HG03064 (cell line): ENCODE data around the gene CAMTA1.
"Not testable (repeated sequence)": the region's sequence is repeated elsewhere in the genome, so short reads cannot be mapped to it uniquely, and the experiment has no call there.

Experiments
- ATAC-seq: cut with Tn5 transposase; IDR thresholded peaks from one replicate; pipeline ENCODE4 v1.9.1; 2021; ENCODE audit warnings: low read depth; ENCODE audit not compliant: unreplicated experiment

The CAMTA1 gene

DNA sequence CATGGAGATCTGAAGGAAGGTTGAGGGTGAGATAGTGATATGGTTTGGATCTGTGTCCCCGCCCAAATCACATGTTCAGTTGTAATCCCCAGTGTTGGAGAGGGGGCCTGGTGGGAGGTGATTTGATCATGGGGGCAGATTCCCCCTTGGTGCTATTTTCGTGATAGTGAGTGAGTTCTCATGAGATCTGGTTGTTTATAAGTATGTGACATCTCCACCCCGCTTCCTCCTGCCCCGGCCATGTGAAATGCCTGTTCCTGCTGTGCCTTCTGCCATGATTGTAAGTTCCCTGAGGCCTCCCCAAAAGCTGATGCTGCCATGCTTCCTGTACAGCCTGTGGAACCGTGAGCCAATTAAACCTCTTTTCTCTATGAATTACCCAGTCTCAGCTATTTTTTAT lies 533.9 kb downstream of the CAMTA1 start:
- ATAC-seq, result no peak

- no peak for ATAC-seq
Measured at GRCh38 chr1:7320661-7321060, 535.4 kb downstream of the CAMTA1 start.

- no peak for ATAC-seq
Measured at GRCh38 chr1:7322283-7322785, 537.1 kb downstream of the CAMTA1 start.

DNA sequence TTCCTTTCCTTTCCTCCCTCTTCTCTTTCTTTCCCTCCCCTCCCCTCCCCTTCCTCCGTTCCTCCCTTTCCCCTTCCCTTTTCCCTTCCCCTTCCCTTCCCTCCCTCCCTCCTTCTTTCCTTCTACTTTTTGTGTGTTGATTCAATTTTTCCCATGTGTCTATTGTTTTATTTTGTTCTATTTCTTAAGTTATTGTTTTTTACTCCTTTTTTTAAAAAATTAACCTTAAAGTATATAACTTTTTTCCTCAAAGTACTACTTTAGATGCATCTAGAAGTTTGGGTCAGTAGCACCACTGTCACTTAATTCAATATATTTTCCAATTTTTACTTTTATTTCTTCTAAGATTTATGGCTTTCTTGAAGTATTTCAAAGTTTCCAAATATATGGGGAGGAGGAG lies 537.7 kb downstream of the CAMTA1 start:
- ATAC-seq, result no peak

DNA sequence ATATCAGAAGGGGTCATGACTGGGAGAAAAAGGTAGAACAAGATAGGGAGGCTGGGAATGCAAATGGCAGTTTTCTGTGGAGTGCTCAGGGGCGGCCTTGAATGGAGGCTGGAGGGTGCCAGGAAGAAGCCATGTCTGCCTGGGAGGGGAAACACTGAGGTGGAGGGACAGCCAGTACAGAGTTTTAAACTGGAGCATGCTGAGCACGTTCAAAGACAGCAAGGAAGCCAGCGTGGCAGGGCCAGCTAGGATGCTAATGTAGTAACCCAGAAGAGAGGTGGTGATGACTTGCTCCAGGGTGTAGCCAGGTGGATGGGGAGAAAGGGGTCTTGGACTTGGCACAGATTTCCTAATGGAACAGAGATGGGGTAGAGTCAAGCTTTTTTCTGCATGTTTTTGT lies 540.0 kb downstream of the CAMTA1 start:
- no peak for ATAC-seq

DNA sequence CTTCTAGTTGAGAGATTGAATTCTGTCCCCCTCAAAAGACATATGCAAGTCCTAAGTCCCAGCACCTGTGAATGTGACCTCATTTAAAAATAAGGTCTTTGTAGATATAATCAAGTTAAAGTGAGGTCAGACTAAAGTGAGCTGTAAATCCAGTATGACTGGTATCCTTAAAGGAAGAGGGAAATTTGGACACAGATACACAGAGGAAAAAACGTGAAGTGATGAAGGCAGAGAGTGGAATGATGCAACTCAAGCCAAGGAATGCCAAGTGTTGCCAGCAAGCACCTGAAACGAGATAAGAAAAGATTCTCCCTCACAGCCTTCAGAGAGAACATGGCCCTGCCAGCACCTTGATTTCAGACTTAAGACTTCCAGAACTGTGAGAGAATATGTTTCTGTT lies 541.1 kb downstream of the CAMTA1 start:
- ATAC-seq, result no peak

DNA sequence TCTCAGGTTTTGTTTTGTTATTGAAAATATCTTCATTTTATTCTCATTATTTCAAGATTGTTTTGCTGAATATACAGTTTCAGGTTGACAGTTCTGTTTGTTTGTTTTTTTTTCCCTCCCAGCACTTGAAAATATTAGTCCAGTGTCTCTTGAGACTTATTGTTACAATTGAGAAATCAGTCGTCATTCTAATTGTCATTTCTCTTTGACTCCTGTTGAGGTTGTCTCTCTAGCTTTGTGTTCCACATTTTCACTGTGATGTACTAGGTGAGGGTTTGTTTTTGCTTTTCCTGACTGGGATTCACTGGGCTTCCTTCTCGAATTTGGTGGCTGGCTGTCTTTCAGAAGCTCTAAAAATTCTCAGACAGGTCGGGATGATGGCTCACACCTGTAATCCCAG lies 542.6 kb downstream of the CAMTA1 start:
- no peak for ATAC-seq

GRCh38 chr1:7329868-7330615 lies 544.8 kb downstream of the CAMTA1 start:
- no peak for ATAC-seq

DNA sequence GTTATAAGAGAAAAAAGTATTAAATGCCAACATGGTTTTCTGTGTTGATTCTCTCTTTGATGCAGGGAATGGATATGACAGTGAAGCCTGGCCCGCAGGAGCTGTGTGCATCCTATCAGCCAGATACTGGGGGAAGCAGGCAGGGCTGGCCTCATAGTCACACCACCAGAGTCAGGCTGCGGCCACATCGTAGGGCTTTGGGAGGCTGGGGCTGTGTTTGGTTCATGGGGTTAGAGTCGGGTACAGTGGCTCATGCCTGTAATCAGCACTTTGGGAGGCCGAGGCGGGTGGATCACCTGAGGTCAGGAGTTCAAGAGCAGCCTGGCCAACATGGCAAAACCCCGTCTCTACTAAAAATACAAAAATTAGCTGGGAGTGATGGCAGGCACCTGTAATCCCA lies 545.5 kb downstream of the CAMTA1 start:
- ATAC-seq, result not testable (repeated sequence)

GRCh38 chr1:7331926-7332535 lies 546.8 kb downstream of the CAMTA1 start:
- no peak for ATAC-seq

GRCh38 chr1:7333094-7333493 lies 547.8 kb downstream of the CAMTA1 start:
- no peak for ATAC-seq

- no peak for ATAC-seq
Measured at GRCh38 chr1:7333620-7334019, 548.4 kb downstream of the CAMTA1 start.

GRCh38 chr1:7334475-7335035 lies 549.3 kb downstream of the CAMTA1 start:
- no peak for ATAC-seq

DNA sequence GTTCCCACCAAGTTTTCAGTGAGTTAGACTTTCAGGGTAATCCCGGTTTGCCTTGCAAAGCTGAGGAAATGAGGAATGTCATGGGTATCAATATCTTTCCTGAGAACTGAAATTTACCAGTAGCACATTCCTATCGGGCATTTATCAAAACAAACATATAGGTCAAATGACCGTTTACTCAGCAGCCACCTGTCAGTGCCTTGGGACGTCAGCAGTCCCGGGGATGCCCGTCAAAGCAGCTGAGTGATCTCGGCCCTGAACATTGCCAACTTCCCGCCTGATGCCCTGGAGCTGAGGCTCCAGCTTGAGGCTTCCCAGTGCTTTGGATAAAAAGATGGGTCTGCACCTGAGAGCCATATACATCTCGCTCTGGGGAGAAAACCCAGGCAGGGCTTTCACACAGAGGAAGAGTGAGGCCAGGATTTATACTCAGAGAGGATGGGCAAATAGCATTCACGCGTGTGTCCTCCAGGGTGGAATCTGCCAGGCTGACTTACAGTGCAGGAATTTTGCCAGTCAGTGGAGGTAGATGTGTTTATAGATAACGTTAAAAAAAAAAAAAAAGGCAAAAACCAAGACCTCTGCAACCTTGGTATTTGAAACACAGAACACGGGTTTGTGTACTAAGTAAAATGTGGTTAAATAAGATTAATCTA lies 550.1 kb downstream of the CAMTA1 start:
- ATAC-seq, result no peak

GRCh38 chr1:7338439-7338838 lies 553.2 kb downstream of the CAMTA1 start:
- ATAC-seq, result no peak

DNA sequence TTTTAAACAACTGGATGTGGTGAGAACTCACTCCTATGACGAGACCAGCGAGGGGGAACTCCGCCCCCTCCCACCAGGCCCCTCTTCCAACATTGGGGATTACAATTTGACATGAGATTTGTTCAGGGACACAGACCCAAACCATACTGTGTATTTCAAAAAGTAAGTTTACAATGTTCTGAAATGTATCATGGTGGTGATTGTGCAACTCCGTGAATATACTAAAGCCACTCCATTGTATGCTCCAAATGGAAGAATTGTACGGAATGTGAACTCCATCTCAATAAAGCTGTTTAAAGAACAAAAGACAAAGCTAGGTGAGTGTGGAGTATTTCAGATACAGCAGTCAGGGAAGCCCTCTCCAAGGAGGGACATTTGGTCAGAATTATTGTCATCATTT lies 553.8 kb downstream of the CAMTA1 start:
- no peak for ATAC-seq

DNA sequence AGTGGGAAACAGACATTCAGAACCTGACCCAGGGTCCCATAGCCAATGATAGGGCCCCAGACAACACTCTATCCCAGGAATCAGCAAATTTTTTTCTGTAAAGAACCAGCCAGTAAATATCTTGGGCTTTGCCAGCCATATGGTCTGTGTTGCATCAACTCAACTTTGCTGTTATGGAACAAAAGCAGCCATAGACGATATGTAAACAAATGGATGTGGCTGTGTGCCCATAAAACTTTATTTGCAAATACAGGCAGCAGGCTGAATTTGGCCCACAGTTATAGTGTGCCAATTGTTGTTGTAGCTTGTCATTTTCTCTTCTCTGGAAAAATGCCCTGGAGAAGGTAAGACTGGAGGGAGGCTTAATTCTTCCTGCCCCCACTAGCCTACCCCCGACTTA lies 554.7 kb downstream of the CAMTA1 start:
- ATAC-seq, result no peak

- no peak for ATAC-seq
Measured at GRCh38 chr1:7341145-7341905, 556.1 kb downstream of the CAMTA1 start.

- ATAC-seq, result no peak
Measured at GRCh38 chr1:7343882-7344281, 558.6 kb downstream of the CAMTA1 start.

DNA sequence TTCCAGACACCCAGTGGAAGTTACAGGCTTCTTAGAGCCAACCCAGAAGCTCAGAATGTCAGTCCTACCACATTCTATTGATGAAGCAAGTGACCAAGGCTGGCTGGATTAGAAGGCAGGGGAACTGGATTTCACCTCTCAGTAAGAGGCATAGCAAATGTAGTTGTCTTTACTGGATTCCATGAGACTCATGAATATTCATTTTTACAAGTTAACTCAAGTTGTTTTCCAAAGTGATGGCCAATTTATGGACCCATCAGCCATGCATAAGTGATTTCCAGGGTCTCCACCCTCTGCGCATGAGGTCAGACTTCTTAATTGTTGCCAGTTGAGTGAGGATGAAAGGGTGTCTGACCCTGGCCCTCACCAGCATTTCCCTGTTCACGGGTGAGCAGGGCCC lies 559.0 kb downstream of the CAMTA1 start:
- ATAC-seq, result no peak

DNA sequence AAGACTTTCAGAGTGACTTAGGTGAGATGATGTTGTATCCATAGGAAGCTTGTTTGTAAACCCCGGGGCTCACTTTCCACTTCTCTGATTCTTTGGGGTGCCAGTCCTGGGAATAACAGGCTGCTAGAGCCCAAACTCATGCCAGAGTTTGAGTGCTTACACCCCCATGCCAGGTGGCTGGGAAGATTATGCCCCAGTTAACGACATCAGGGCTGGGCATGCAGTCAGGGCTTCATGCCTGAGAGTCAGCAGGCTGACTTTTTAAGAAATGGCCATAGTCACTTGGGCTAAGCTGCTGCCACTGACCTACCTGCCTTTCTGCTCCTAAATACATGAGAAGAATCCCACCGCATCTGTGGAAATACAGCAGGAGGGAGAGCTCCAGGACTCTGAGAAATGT lies 560.3 kb downstream of the CAMTA1 start:
- ATAC-seq, result no peak
